DMS114 treated with DMSO at 0.1 percent for 48 hours (cell line): ENCODE measurements around the gene FAM53B.

Experiments
- DNase-seq: peaks from one replicate; lab custom pipeline; 2025; ENCODE audit not compliant: unreplicated experiment; lab: John Stamatoyannopoulos, UW

The FAM53B gene

GRCh38 chr10:124742413-124743190 lies 1.6 kb downstream of the FAM53B start:
- DNase-seq, result peak; percentile 36

DNA sequence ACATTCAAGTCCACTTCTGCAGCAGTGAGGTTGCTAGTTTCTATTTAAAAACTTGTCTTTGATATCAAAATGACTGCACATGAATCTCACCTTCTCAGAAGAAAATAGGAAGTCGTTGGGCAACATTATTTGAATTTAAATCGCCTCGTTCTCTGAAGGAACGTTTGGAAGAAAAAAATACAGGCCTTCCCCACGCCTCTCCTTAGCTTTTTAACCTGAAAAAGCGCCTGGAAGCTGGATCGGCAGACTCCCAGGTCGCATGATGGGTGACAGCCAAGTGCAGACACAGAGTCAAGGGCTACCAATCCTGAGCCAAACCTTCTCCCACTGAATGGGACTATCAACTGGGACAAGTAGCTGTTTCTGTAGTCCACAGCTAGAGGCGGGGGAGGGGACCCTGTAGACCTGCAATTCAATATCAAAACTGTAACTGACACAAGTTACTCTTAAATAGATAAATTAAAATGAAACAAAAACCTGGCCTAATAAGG lies 2.2 kb downstream of the FAM53B start:
- DNase-seq, result no peak

DNA sequence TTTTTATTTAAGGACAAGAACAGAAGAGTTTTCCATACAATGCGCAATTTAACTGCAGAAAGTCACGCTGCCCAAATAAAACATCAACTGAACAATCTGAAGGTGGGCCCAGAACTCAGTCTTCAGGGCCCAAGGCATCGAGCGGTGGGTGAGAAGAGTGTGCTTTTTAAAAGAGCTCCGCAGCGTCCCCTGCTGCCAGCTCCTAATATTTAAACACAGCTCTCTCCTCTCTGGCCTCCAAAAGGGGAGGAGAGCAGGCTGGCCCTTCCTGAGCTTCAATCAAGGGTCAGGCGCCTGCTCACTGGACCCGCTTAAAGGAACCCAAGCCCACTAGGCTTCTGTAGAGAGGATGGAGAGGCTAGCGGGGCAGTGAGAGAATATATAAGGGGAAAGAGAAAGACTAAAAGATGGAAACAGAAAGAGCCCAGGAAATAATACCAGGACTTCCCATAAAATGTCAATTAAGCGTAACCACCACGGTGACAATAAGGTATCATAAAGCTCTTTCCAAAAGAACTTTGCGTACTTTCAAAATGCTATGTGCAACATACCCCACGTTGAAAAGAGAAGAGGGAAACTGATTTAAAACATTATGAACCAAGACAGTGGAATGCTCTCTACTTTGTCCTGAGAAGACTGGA lies 2.8 kb downstream of the FAM53B start:
- DNase-seq, result peak; percentile 72

GRCh38 chr10:124740369-124741280 lies 3.6 kb downstream of the FAM53B start:
- DNase-seq, result no peak

- no peak for DNase-seq
These were observed 4.2 kb downstream of the FAM53B start for GRCh38 chr10:124739986-124740368.

- no peak for DNase-seq
These were observed 4.9 kb downstream of the FAM53B start for GRCh38 chr10:124739119-124739921.

DNA sequence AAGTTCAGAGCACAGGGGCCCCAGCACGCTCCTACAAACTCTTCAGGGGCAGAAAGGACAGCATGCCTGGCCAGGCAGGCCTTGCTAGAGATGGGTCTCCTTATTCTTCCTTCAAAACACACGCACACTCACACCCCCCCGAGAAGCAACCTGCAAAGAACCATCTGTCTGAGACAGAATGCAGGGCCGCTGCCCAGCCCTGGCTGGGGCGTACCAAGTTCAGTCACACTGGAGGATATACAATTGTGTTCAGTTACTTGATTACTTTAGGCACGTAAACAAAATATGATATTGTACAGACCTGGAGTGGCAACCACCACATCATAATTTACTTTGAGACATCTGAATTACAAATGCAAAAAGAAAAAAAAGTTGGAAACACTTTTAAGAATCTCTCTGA lies 5.7 kb downstream of the FAM53B start:
- DNase-seq, result no peak

- DNase-seq, result no peak
These were observed 6.5 kb downstream of the FAM53B start for GRCh38 chr10:124737708-124738107.

GRCh38 chr10:124737221-124737620 lies 7.0 kb downstream of the FAM53B start:
- DNase-seq, result no peak

DNA sequence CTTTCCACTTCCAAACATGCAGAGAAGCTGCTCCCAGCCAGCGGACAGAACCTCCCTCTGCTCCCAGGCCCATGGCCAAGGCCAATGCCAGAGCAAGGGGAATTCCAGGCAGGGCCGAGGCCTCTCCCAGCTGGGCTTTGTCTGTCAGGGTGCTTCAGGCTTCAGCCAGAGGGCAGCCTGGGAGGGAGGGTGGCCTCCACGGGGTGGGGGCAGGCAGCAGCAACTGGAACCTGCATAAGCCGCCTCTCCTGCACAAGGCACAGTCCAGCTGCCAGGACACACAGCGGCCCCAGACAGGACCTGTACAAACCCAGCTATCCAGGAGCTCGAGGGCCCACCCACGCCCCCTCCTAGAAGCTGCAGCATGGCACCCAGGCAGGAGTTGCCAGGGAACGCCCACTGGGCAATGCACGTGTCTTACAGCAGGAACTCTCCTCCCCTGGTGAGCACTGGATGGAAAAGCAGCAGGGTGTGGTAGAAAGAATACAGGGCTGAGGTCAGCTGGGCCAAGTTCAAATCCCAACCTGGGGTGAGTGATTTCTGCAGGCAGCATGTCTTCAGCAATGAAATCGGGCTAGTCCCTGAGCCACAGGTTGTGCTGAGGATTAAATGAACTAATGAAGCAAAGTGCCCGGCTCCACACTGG lies 7.6 kb downstream of the FAM53B start:
- no peak for DNase-seq

GRCh38 chr10:124735491-124736286 lies 8.5 kb downstream of the FAM53B start:
- no peak for DNase-seq

- DNase-seq, result no peak
These were observed 9.6 kb downstream of the FAM53B start for GRCh38 chr10:124734311-124735166.

GRCh38 chr10:124733571-124734245 lies 10.5 kb downstream of the FAM53B start:
- DNase-seq, result no peak

GRCh38 chr10:124732931-124733570 lies 11.1 kb downstream of the FAM53B start:
- DNase-seq, result no peak

DNA sequence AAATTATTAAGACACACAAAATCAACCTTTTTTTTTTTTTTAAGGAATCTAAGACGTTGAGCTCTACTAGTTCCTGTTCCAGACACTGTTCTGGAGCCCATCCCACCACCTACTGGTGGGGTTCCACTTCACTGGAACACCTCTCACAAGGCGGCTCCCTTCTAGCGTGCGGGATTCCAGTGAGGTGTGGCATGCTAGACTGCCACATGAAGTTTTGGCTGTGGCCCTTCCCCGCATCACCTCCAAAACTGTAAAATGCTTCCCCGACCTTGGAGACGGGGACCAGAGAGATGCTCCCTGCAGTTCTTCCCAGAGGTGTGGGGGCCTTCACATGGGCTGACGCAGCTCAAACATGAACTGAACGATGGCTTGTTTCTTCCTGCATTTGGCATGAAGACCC lies 12.6 kb downstream of the FAM53B start:
- DNase-seq, result no peak

GRCh38 chr10:124730790-124731189 lies 13.4 kb downstream of the FAM53B start:
- DNase-seq, result no peak
